ENCODE measurements around the gene GABPB2.

GABPB2 gene

DNA sequence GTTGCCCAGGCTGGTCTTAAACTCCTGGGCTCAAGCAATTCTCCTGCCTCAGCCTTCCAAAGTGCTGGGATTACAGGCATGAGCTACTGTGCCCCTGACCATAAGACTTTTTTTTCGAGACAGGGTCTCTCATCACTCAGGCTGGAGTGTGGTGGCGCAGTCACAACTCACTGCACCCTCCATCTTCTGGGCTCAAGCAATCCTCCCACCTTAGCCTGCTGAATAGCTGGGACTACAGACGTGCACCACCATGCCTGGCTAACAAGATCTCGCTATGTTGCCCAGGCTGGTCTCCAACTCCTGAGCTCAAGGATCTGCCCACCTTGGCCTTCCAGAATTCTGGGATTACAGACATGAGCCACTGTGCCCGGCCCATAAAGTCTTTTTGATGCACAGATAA lies 21.1 kb upstream of the GABPB2 start:
- Histone ChIP-seq H3K4me1 (ENCODE audit: control insufficient read depth, insufficient read depth, low read length) (peaks cover 27% of the 10 kb centered on the region), H3K4me3 (ENCODE audit: low read length) (no peak overlapping the region), H3K9ac (ENCODE audit: low read length) (no peak overlapping the region), H3K9me3 (ENCODE audit: control insufficient read depth, low read length) (no peaks in the 10 kb centered on the region), H3K27me3 (ENCODE audit: control insufficient read depth, insufficient read depth, low read length) (no peaks in the 10 kb centered on the region), H3K36me3 (ENCODE audit: control insufficient read depth, insufficient read depth, low read length) (peaks cover 6% of the 10 kb centered on the region)

DNA sequence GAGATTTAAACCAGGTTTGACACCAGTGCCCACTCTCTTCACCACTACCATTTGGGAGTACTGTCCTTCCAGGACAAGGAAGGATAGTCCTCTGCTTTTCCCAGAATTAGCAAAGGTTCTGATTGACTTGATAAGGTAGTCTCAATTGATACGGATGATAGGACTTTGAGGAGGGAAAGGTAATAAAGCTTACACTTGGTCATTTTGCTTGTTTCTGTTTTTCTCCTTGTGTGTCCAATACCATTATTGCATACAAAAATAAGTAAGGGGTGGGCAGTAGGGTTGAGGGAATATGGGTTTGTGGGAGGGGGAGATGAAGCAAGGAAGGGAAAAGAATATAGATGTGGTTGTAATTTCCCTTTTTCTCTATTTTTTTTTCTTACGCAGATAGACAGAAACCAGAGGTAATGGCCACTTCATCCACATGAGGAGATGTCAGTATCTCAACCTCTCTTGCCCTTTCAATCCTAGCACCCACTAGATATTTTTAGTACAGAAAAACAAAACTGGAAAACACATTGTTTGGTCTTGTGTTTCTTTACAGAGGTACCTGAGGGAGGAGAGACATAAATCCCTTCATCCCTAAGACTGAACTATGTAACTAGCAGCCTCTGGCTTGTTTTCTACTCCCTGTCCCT lies 20.4 kb upstream of the GABPB2 start:
- Histone ChIP-seq H3K27me3 (ENCODE audit: control insufficient read depth, insufficient read depth, low read length) (no peaks in the 10 kb centered on the region), H3K9ac (ENCODE audit: low read length) (no peak overlapping the region), H3K4me3 (ENCODE audit: low read length) (no peak overlapping the region), H3K36me3 (ENCODE audit: control insufficient read depth, insufficient read depth, low read length) (peaks cover 12% of the 10 kb centered on the region), H3K4me1 (ENCODE audit: control insufficient read depth, insufficient read depth, low read length) (peaks cover 34% of the 10 kb centered on the region), H3K9me3 (ENCODE audit: control insufficient read depth, low read length) (no peaks in the 10 kb centered on the region)

DNA sequence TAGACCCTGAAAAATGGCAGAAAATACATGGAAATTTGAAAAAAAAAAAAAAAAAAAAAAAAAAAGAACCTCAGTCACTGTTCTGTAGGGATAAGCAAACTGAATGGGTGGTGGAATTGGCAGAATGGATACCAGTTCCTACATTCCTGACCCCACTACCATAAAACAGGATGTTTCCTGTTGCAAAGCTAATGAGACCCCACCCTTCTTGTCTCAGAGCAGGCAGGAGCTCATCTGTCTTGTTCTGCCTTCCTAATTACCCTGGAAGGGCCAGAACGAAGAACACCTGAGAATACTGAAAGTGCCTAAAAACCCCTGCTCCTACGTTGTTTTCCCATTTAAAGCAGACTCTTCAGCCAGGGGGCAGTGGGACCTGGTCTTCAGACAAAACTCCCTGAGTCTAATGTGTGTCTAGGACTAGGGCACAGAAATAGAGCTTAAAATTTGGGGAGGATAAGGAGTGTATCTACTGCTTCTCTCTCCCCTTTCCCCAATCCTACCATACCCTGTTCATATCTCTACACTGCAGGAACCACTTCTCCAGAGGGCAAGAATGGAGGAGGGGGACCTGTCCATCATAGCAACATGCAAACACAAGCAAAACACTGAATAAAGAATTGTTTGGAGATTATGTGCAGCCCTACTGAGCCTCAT lies 19.1 kb upstream of the GABPB2 start:
- Histone ChIP-seq H3K4me3 (ENCODE audit: low read length) (no peak overlapping the region), H3K4me1 (ENCODE audit: control insufficient read depth, insufficient read depth, low read length) (peaks cover 47% of the 10 kb centered on the region), H3K9ac (ENCODE audit: low read length) (no peak overlapping the region), H3K27me3 (ENCODE audit: control insufficient read depth, insufficient read depth, low read length) (no peaks in the 10 kb centered on the region), H3K9me3 (ENCODE audit: control insufficient read depth, low read length) (no peaks in the 10 kb centered on the region), H3K36me3 (ENCODE audit: control insufficient read depth, insufficient read depth, low read length) (peaks cover 16% of the 10 kb centered on the region)

DNA sequence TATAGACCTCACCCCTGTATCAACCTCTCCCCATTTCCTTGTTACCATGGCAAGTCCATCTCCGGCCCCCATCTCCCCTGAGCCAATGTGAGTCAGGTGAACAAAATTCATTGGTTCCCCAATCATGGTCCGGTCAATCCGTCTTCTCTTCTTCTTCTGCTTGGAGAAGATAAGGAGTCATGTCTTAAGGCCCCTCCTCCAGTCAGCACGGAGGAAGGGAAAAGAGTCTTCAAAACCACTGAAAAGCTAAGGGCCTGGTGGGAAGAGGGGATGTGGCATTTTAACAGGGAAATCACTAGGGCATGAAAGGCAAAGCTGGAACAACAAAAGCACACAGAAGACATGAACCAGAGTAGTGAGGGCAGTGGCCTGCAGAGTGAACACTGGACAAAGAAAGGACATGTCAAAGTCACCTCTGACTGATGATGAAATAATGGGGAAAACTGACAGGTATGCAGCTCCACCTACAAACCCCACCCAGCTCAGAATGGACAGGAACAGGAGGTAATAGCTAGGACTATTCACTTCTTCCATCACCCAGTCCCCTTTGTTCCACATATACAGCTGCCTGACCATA lies 15.5 kb upstream of the GABPB2 start:
- H3K36me3 ChIP-seq (ENCODE audit: control insufficient read depth, insufficient read depth, low read length) = peaks cover 16% of the 10 kb centered on the region

DNA sequence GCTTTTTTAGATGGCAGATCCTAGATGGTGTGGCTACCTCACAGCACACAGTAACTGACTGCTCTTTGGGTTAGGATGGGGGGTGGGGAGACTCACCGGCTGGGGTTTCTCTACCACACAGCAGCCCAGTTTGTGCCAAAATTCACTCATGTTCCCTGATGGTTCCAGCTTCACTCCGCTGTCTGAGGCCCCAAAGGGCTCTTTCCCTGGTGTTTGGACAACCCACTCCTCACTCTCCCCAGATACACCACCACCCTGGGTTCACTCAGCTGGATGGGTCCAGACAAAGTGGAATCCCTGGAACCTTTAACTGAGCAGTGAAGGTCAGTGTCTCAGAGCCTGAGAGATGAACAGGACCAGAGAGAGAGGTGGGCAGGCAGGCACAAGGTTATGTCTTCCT lies 15.0 kb upstream of the GABPB2 start:
- peaks cover 16% of the 10 kb centered on the region for H3K36me3 ChIP-seq (ENCODE audit: control insufficient read depth, insufficient read depth, low read length)
- H3K4me1 ChIP-seq (ENCODE audit: control insufficient read depth, insufficient read depth, low read length) = peaks cover 55% of the 10 kb centered on the region
- H3K27me3 ChIP-seq (ENCODE audit: control insufficient read depth, insufficient read depth, low read length) = no peaks in the 10 kb centered on the region
- peak overlapping the region; percentile 64 for H3K9ac ChIP-seq (ENCODE audit: low read length)
- no peak overlapping the region for H3K4me3 ChIP-seq (ENCODE audit: low read length)
- no peaks in the 10 kb centered on the region for H3K9me3 ChIP-seq (ENCODE audit: control insufficient read depth, low read length)

More for the DNA sequence above, 15.5 kb upstream of the GABPB2 start:
- H3K9ac ChIP-seq (ENCODE audit: low read length) = peak overlapping the region; percentile 64
- no peak overlapping the region for H3K4me3 ChIP-seq (ENCODE audit: low read length)
- H3K4me1 ChIP-seq (ENCODE audit: control insufficient read depth, insufficient read depth, low read length) = peaks cover 55% of the 10 kb centered on the region
- no peaks in the 10 kb centered on the region for H3K9me3 ChIP-seq (ENCODE audit: control insufficient read depth, low read length)
- H3K27me3 ChIP-seq (ENCODE audit: control insufficient read depth, insufficient read depth, low read length) = no peaks in the 10 kb centered on the region

DNA sequence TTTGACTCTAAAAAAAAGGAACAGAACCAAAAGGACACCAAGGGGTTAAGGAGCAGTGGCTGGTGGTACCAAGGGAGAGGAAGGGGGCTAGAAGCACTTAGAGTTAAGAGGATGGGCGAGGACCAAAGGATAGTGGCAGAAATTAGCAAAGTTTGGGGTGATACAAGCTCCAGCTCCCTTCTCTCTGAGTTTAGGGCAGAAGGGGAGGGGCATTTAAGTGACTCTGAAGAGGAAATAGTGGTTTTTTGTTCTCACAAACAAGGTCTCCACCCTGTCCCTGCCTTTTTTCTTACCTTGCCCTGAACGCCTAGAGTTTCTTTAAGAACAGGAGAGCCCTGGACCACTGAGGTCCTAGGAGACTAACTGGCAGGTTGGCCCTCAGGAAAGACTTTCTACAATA lies 14.4 kb upstream of the GABPB2 start:
- peaks cover 16% of the 10 kb centered on the region for H3K36me3 ChIP-seq (ENCODE audit: control insufficient read depth, insufficient read depth, low read length)
- peak overlapping the region; percentile 14 for H3K4me3 ChIP-seq (ENCODE audit: low read length)
- no peaks in the 10 kb centered on the region for H3K9me3 ChIP-seq (ENCODE audit: control insufficient read depth, low read length)
- peak overlapping the region; percentile 64 for H3K9ac ChIP-seq (ENCODE audit: low read length)
- H3K27me3 ChIP-seq (ENCODE audit: control insufficient read depth, insufficient read depth, low read length) = no peaks in the 10 kb centered on the region
- peaks cover 52% of the 10 kb centered on the region for H3K4me1 ChIP-seq (ENCODE audit: control insufficient read depth, insufficient read depth, low read length)

DNA sequence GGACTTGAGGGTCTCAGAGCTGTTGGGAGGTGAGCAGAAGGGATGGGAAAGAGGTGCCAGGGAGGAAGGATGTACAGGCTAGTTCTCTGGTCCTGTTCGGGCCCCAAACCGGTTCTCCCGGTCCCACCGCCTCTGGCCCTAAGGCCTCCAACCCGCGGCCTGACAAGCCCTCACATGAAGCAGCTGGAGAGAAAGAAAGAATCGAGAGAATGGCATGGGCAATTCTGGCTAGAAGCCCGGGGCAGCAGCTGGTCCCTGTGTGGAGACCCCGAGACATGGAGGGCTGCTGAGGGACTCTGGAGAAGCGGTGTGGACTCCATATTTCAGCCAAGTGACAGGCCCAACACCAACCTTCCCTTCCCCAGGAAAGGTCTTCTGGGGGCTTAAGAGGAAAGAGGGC lies 11.9 kb upstream of the GABPB2 start:
- no peaks in the 10 kb centered on the region for H3K9me3 ChIP-seq (ENCODE audit: control insufficient read depth, low read length)
- peak overlapping the region; percentile 92 for H3K9ac ChIP-seq (ENCODE audit: low read length)
- peaks cover 48% of the 10 kb centered on the region for H3K4me1 ChIP-seq (ENCODE audit: control insufficient read depth, insufficient read depth, low read length)
- peaks cover 16% of the 10 kb centered on the region for H3K36me3 ChIP-seq (ENCODE audit: control insufficient read depth, insufficient read depth, low read length)
- peak overlapping the region; percentile 85 for H3K4me3 ChIP-seq (ENCODE audit: low read length)
- H3K27me3 ChIP-seq (ENCODE audit: control insufficient read depth, insufficient read depth, low read length) = no peaks in the 10 kb centered on the region

DNA sequence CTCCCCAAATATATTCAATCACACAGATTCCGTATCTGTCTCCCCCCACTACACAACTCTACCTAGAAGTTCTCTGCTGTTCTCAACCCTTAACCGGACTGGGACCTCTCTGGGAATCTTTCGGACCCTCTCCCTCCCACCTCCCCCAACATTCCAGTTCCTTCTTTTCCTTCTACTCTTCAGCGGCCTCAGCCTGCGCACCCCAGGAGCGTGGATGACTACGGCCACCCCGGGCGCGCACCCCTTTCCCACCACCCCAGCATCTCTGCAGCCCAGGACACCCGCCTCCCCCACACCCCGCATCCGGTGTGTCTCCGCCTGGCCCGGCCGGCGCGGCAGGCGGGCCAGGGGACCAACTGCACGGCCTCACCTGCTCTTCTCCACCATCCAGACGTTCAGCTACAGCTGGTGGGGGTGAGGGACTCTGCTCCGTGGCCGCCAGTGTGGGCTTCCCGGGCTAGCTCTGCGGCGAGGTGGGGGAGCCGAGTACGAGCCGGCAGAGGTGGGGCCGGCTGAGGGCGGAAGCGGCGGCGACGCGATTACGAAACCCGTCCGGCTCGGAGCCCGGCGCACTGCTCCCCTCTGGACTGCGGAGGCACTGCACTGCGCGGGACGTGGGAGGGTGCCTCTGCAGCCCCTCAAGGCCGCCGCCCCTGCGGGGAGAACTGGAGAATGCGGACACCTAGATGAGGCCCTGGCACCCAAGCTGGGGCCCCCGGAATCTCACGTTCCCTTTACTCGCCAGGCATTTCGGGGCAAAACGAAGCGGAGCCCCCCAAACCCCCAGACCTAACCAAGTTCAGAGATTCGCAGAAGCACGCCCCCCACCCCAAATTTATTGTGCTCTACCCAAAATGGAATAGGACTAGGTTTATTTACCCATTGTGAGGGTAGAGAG lies 11.2 kb upstream of the GABPB2 start, which contains the start of gene CDC42SE1:
Gene CDC42SE1, minus strand, starts transcription at position 514 of the 898 bp plus-strand sequence. CDS start 3,892 bp downstream, outside the sequence.
- H3K36me3 ChIP-seq (ENCODE audit: control insufficient read depth, insufficient read depth, low read length) = peaks cover 12% of the 10 kb centered on the region
- H3K27me3 ChIP-seq (ENCODE audit: control insufficient read depth, insufficient read depth, low read length) = no peaks in the 10 kb centered on the region
- H3K4me1 ChIP-seq (ENCODE audit: control insufficient read depth, insufficient read depth, low read length) = peaks cover 43% of the 10 kb centered on the region
- H3K4me3 ChIP-seq (ENCODE audit: low read length) = peak within 1 kb of the TSS; percentile 85
- H3K9ac ChIP-seq (ENCODE audit: low read length) = peak within 1 kb of the TSS; percentile 92
- H3K9me3 ChIP-seq (ENCODE audit: control insufficient read depth, low read length) = no peaks in the 10 kb centered on the region

DNA sequence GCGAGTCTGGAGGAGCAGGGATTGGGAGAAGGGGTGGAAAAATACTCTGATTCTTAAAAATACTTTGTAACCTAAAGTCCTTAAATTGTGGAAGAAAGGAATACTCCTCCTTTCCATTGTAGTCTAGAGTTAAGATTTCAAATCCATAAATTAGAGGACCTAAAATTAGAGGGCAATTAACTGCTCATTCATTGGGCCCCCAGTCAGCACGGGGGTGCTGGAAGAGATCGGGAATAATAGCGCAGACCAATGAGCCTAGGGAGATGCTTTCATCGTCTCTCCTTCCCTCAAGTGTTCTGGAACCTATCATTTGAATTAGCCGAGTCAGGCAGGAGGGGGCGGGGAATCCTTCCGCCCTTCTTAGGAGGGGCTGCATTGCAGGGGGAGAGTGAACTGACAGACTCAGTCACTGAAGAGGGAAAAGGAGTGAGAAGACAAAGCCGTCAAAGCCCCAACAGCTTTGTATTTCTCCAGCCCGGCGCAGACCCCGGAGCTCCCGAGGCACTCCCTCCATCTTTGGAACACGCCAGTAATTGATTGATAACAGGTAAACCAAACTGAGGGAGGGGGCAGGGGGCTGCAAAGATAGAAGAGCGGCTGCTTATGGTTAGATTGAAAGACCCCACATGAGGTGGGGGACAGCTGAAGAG lies 10.4 kb upstream of the GABPB2 start, which contains the start of gene MLLT11:
Gene MLLT11, plus strand, starts transcription at position 391 of the 650 bp plus-strand sequence. CDS start 6,828 bp downstream, outside the sequence.
- H3K4me3 ChIP-seq (ENCODE audit: low read length) = peak within 1 kb of the TSS; percentile 85
- H3K36me3 ChIP-seq (ENCODE audit: control insufficient read depth, insufficient read depth, low read length) = peaks cover 5% of the 10 kb centered on the region
- H3K9me3 ChIP-seq (ENCODE audit: control insufficient read depth, low read length) = no peaks in the 10 kb centered on the region
- H3K27me3 ChIP-seq (ENCODE audit: control insufficient read depth, insufficient read depth, low read length) = no peaks in the 10 kb centered on the region
- H3K9ac ChIP-seq (ENCODE audit: low read length) = peak within 1 kb of the TSS; percentile 92
- peaks cover 35% of the 10 kb centered on the region for H3K4me1 ChIP-seq (ENCODE audit: control insufficient read depth, insufficient read depth, low read length)

DNA sequence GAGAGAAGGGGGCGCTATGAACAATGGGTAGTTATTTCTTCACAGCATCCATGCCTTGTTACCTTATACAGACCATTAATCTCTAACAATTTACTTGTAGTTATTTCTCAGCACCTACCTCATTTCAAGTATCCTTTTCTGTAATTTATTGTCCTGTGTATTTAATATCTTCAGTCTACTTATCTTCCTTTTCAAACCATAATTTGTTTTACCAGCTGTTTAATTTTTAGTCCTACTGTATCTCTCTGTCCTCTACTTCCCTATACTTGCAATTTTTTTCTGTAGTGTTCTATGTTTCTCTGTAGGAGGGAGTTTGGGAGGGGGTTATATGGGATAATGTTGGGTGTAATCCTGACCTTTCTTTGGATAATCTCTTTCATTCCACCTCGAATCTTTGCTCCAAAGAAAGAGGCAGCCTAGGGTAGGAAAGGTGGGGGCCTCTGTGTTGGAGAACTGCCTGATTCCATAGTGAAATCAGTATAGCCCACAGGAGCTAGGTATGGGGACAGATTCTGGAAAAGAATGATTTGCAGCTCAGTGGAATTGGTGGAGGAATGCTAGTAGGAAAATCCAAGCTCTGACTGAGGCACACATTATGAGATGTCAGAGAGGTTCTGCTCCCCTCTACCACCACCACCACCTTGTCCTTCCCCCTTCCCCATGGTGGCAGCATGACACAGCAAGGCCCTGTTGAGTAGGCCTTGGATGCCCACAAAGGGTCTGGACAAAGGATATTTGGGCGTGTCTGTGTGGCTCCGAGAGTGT lies 9.7 kb upstream of the GABPB2 start:
- H3K27me3 ChIP-seq (ENCODE audit: control insufficient read depth, insufficient read depth, low read length) = no peaks in the 10 kb centered on the region
- peaks cover under 1% of the 10 kb centered on the region for H3K36me3 ChIP-seq (ENCODE audit: control insufficient read depth, insufficient read depth, low read length)
- H3K9ac ChIP-seq (ENCODE audit: low read length) = peak overlapping the region; percentile 92
- H3K9me3 ChIP-seq (ENCODE audit: control insufficient read depth, low read length) = no peaks in the 10 kb centered on the region
- peak overlapping the region; percentile 85 for H3K4me3 ChIP-seq (ENCODE audit: low read length)
- peaks cover 28% of the 10 kb centered on the region for H3K4me1 ChIP-seq (ENCODE audit: control insufficient read depth, insufficient read depth, low read length)

DNA sequence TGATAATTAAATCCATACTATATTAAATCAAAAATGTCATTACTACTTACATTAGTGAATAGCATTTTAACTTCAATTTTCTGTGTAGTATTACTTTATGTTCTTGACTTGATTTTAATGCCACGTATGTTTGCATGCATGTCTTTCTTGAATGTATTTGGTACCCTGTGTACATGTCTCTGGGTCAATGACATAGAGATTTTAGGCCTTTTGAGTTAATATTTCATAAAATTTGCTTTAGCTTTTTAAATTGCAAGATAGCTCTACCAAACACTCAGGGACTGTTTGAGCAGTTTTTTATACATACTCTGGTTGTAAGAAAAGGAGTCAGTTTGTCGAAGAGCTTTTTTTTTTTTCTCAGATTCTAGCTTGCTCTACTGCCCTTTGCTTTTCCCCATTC lies 8.9 kb upstream of the GABPB2 start:
- no peaks in the 10 kb centered on the region for H3K9me3 ChIP-seq (ENCODE audit: control insufficient read depth, low read length)
- peaks cover 19% of the 10 kb centered on the region for H3K4me1 ChIP-seq (ENCODE audit: control insufficient read depth, insufficient read depth, low read length)
- H3K27me3 ChIP-seq (ENCODE audit: control insufficient read depth, insufficient read depth, low read length) = no peaks in the 10 kb centered on the region
- H3K36me3 ChIP-seq (ENCODE audit: control insufficient read depth, insufficient read depth, low read length) = no peaks in the 10 kb centered on the region
- no peak overlapping the region for H3K9ac ChIP-seq (ENCODE audit: low read length)
- H3K4me3 ChIP-seq (ENCODE audit: low read length) = no peak overlapping the region

Measured in mucosa of stomach (tissue), 1 donor.